ENCODE measurements around the gene USP11. TPM values are rescaled to one million over a fixed set of nuclear protein-coding genes. Genes with fewer than 3 reads are reported as not detected.

The USP11 gene
- total and polyA plus RNA-seq, 2 donors, result 26.7 to 40.9 TPM

GRCh38 chrX:47210661-47211425 is 22.0 kb upstream of the USP11 start:
- H3K27ac ChIP-seq (ENCODE audit: low read depth in 1 of 2, low read length in 1 of 2), result no peak overlapping the region
- H3K27me3 ChIP-seq (ENCODE audit: control insufficient read depth in 2 of 2, insufficient read depth in 1 of 2, low read length in 1 of 2), result no peaks in the 10 kb centered on the region
- no peak overlapping the region for H3K4me3 ChIP-seq (ENCODE audit: low read length in 2 of 2)
- WGBS, result 94% methylated on average over 15 of the region's 15 CpGs
- no peaks in the 10 kb centered on the region for H3K9me3 ChIP-seq (ENCODE audit: control insufficient read depth in 2 of 2, insufficient read depth in 1 of 2, low read length in 1 of 2)
- H3K36me3 ChIP-seq (ENCODE audit: control insufficient read depth in 2 of 2, insufficient read depth in 2 of 2, low read length in 1 of 2), result peaks cover 82 to 92% of the 10 kb centered on the region in 2 donors
- H3K4me1 ChIP-seq (ENCODE audit: control insufficient read depth in 2 of 2, insufficient read depth in 2 of 2, low read length in 2 of 2), result no peaks in the 10 kb centered on the region
- no peak for DNase-seq (ENCODE audit: low read depth in 6 of 9, low spot score in 9 of 9)

- Histone ChIP-seq H3K4me1 (ENCODE audit: control insufficient read depth in 2 of 2, insufficient read depth in 2 of 2, low read length in 2 of 2) (peaks cover 2 to 8% of the 10 kb centered on the region in 2 donors), H3K4me3 (ENCODE audit: low read length in 2 of 2) (no peak overlapping the region), H3K27me3 (ENCODE audit: control insufficient read depth in 2 of 2, insufficient read depth in 1 of 2, low read length in 1 of 2) (no peaks in the 10 kb centered on the region), H3K9me3 (ENCODE audit: control insufficient read depth in 2 of 2, insufficient read depth in 1 of 2, low read length in 1 of 2) (no peaks in the 10 kb centered on the region), H3K27ac (ENCODE audit: low read depth in 1 of 2, low read length in 1 of 2) (no peak overlapping the region), H3K36me3 (ENCODE audit: control insufficient read depth in 2 of 2, insufficient read depth in 2 of 2, low read length in 1 of 2) (peaks cover 77 to 78% of the 10 kb centered on the region in 2 donors)
- DNase-seq (ENCODE audit: low read depth in 6 of 9, low spot score in 9 of 9), result no peak
- 96% methylated on average over 12 of the region's 12 CpGs for WGBS
These were observed 20.2 kb upstream of the USP11 start for GRCh38 chrX:47212381-47213293.

- DNase-seq (ENCODE audit: low read depth in 6 of 9, low spot score in 9 of 9), result no peak
- peaks cover 2 to 13% of the 10 kb centered on the region in 2 donors for H3K4me1 ChIP-seq (ENCODE audit: control insufficient read depth in 2 of 2, insufficient read depth in 2 of 2, low read length in 2 of 2)
- no peaks in the 10 kb centered on the region for H3K9me3 ChIP-seq (ENCODE audit: control insufficient read depth in 2 of 2, insufficient read depth in 1 of 2, low read length in 1 of 2)
- peaks cover 63 to 64% of the 10 kb centered on the region in 2 donors for H3K36me3 ChIP-seq (ENCODE audit: control insufficient read depth in 2 of 2, insufficient read depth in 2 of 2, low read length in 1 of 2)
- WGBS, result 97% methylated on average over 20 of the region's 20 CpGs
- no peak overlapping the region for H3K27ac ChIP-seq (ENCODE audit: low read depth in 1 of 2, low read length in 1 of 2)
- no peaks in the 10 kb centered on the region for H3K27me3 ChIP-seq (ENCODE audit: control insufficient read depth in 2 of 2, insufficient read depth in 1 of 2, low read length in 1 of 2)
- no peak overlapping the region for H3K4me3 ChIP-seq (ENCODE audit: low read length in 2 of 2)
These were observed 18.3 kb upstream of the USP11 start for GRCh38 chrX:47214435-47215077.

GRCh38 chrX:47215291-47215900 is 17.4 kb upstream of the USP11 start:
- DNase-seq (ENCODE audit: low read depth in 6 of 9, low spot score in 9 of 9), result no peak
- peaks cover 55 to 56% of the 10 kb centered on the region in 2 donors for H3K36me3 ChIP-seq (ENCODE audit: control insufficient read depth in 2 of 2, insufficient read depth in 2 of 2, low read length in 1 of 2)

GRCh38 chrX:47216393-47216925 is 16.4 kb upstream of the USP11 start:
- Histone ChIP-seq H3K36me3 (ENCODE audit: control insufficient read depth in 2 of 2, insufficient read depth in 2 of 2, low read length in 1 of 2) (peaks cover 48 to 49% of the 10 kb centered on the region in 2 donors), H3K27ac (ENCODE audit: low read depth in 1 of 2, low read length in 1 of 2) (peak overlapping the region; percentile 84 to 90), H3K27me3 (ENCODE audit: control insufficient read depth in 2 of 2, insufficient read depth in 1 of 2, low read length in 1 of 2) (no peaks in the 10 kb centered on the region), H3K4me1 (ENCODE audit: control insufficient read depth in 2 of 2, insufficient read depth in 2 of 2, low read length in 2 of 2) (peaks cover 7 to 28% of the 10 kb centered on the region in 2 donors), H3K9me3 (ENCODE audit: control insufficient read depth in 2 of 2, insufficient read depth in 1 of 2, low read length in 1 of 2) (no peaks in the 10 kb centered on the region), H3K4me3 (ENCODE audit: low read length in 2 of 2) (no peak overlapping the region)
- no peak for DNase-seq (ENCODE audit: low read depth in 6 of 9, low spot score in 9 of 9)
- 96% methylated on average over 8 of the region's 8 CpGs for WGBS

More at GRCh38 chrX:47215291-47215900, 17.4 kb upstream of the USP11 start:
- Histone ChIP-seq H3K27me3 (ENCODE audit: control insufficient read depth in 2 of 2, insufficient read depth in 1 of 2, low read length in 1 of 2) (no peaks in the 10 kb centered on the region), H3K27ac (ENCODE audit: low read depth in 1 of 2, low read length in 1 of 2) (no peak overlapping the region), H3K4me3 (ENCODE audit: low read length in 2 of 2) (no peak overlapping the region), H3K9me3 (ENCODE audit: control insufficient read depth in 2 of 2, insufficient read depth in 1 of 2, low read length in 1 of 2) (no peaks in the 10 kb centered on the region), H3K4me1 (ENCODE audit: control insufficient read depth in 2 of 2, insufficient read depth in 2 of 2, low read length in 2 of 2) (peaks cover 4 to 21% of the 10 kb centered on the region in 2 donors)
- WGBS, result 99% methylated on average over 12 of the region's 12 CpGs

- whole genome bisulfite sequencing, result 20% methylated on average over 22 of the region's 22 CpGs
- peak overlapping the region; percentile 18 to 19 for H3K4me3 ChIP-seq (ENCODE audit: low read length in 2 of 2)
- DNase-seq (ENCODE audit: low read depth in 6 of 9, low spot score in 9 of 9), result no peak
These were observed 15.5 kb upstream of the USP11 start for GRCh38 chrX:47217121-47217851.

GRCh38 chrX:47217852-47218279 is 14.9 kb upstream of the USP11 start:
- H3K36me3 ChIP-seq (ENCODE audit: control insufficient read depth in 2 of 2, insufficient read depth in 2 of 2, low read length in 1 of 2), result peaks cover 36 to 37% of the 10 kb centered on the region in 2 donors
- H3K27ac ChIP-seq (ENCODE audit: low read depth in 1 of 2, low read length in 1 of 2), result peak overlapping the region; percentile 90 to 100
- H3K27me3 ChIP-seq (ENCODE audit: control insufficient read depth in 2 of 2, insufficient read depth in 1 of 2, low read length in 1 of 2), result no peaks in the 10 kb centered on the region
- H3K9me3 ChIP-seq (ENCODE audit: control insufficient read depth in 2 of 2, insufficient read depth in 1 of 2, low read length in 1 of 2), result no peaks in the 10 kb centered on the region
- 0% methylated on average over 31 of the region's 31 CpGs for WGBS
- peaks cover 7 to 28% of the 10 kb centered on the region in 2 donors for H3K4me1 ChIP-seq (ENCODE audit: control insufficient read depth in 2 of 2, insufficient read depth in 2 of 2, low read length in 2 of 2)
- peak overlapping the region; percentile 78 to 83 for H3K4me3 ChIP-seq (ENCODE audit: low read length in 2 of 2)
- peak; percentile 86 to 100 (median 96) for DNase-seq (ENCODE audit: low read depth in 6 of 9, low spot score in 9 of 9)

More at GRCh38 chrX:47217121-47217851, 15.5 kb upstream of the USP11 start:
- peaks cover 7 to 28% of the 10 kb centered on the region in 2 donors for H3K4me1 ChIP-seq (ENCODE audit: control insufficient read depth in 2 of 2, insufficient read depth in 2 of 2, low read length in 2 of 2)
- H3K27ac ChIP-seq (ENCODE audit: low read depth in 1 of 2, low read length in 1 of 2), result peak overlapping the region; percentile 84 to 90
- no peaks in the 10 kb centered on the region for H3K9me3 ChIP-seq (ENCODE audit: control insufficient read depth in 2 of 2, insufficient read depth in 1 of 2, low read length in 1 of 2)
- peaks cover 41% of the 10 kb centered on the region in 2 donors for H3K36me3 ChIP-seq (ENCODE audit: control insufficient read depth in 2 of 2, insufficient read depth in 2 of 2, low read length in 1 of 2)
- no peaks in the 10 kb centered on the region for H3K27me3 ChIP-seq (ENCODE audit: control insufficient read depth in 2 of 2, insufficient read depth in 1 of 2, low read length in 1 of 2)

Data from thymus (tissue), 11 donors.